HCT116 (cell line): ENCODE data around the gene LHPP.

Experiments used
- ATF3 ChIP-seq: IDR thresholded peaks from 2 replicates; pipeline ENCODE4 v1.6.1; 2012
- CBX3 ChIP-seq: IDR thresholded peaks from 2 replicates; pipeline ENCODE4 v1.6.1; 2012; ENCODE audit warnings: low read depth
- CTCF ChIP-seq, 3 experiments: fragments of 200-600 bp in 1 of 3; sonication (generic) in 1 of 3; IDR thresholded peaks in 2 of 3; conservative IDR thresholded peaks in 1 of 3; 2 replicates each; pipeline ENCODE4 v1.5.1; 2012 to 2017; ENCODE audit warnings: low read depth in 2 of 3, low read length in 2 of 3, antibody characterized with exemption in 1 of 3, borderline replicate concordance in 1 of 3, control low read depth in 1 of 3, mild to moderate bottlenecking in 1 of 3, mixed read lengths in 1 of 3, mixed run types in 1 of 3, moderate library complexity in 1 of 3; ENCODE audit not compliant: insufficient read depth in 1 of 3
- POLR2AphosphoS5 ChIP-seq: IDR thresholded peaks from 2 replicates; pipeline ENCODE4 v1.6.1; 2011; ENCODE audit warnings: mild to moderate bottlenecking, low read depth, low read length, moderate library complexity
- SP1 ChIP-seq: IDR thresholded peaks from 2 replicates; pipeline ENCODE4 v1.6.1; 2012; ENCODE audit warnings: low read depth
- TCF7L2 ChIP-seq: IDR thresholded peaks from 2 replicates; pipeline ENCODE4 v1.7.0; 2011; ENCODE audit warnings: borderline replicate concordance, inconsistent platforms; ENCODE audit not compliant: insufficient read depth, insufficient read length; ENCODE audit errors: extremely low read depth
- ZBTB33 ChIP-seq: IDR thresholded peaks from 2 replicates; pipeline ENCODE4 v1.6.1; 2011; ENCODE audit warnings: mild to moderate bottlenecking, low read length, moderate library complexity; ENCODE audit not compliant: insufficient replicate concordance; ENCODE audit errors: extremely low read depth
- ZNF274 ChIP-seq: fragments of 200-500 bp; sonication (Bioruptor generic); IDR thresholded peaks from 2 replicates; pipeline ENCODE4 v1.6.1; 2014; ENCODE audit warnings: mild to moderate bottlenecking, low read depth, low read length, inconsistent platforms

GRCh38 chr10:124554085-124554858 is 92.6 kb downstream of the LHPP start:
- no peak for TF ChIP-seq ZNF274
- no peak for TF ChIP-seq CTCF (IDR thresholded peaks at IDR 0.05 in 2 of 3, conservative IDR thresholded peaks at IDR 0.05 in 1 of 3; ENCODE audit: borderline replicate concordance in 1 of 3, insufficient read depth in 1 of 3, low read depth in 2 of 3, low read length in 2 of 3)
- TF ChIP-seq ZBTB33: no peak
- no peak for TF ChIP-seq SP1
- TF ChIP-seq POLR2AphosphoS5: no peak
- TF ChIP-seq TCF7L2: no peak
- no peak for TF ChIP-seq CBX3
- TF ChIP-seq ATF3: no peak
